SK-N-MC (cell line): ENCODE results near the gene TTC5.
"Not testable (repeated sequence)": the region's sequence is repeated elsewhere in the genome, so short reads cannot be mapped to it uniquely, and the experiment has no call there.

ENCODE experiments used
- DNase-seq: peaks from one replicate; pipeline ENCODE4 v3.0.0-alpha.2; 2011; ENCODE audit warnings: low read depth, low spot score
- H3K27ac ChIP-seq: fragments of 200-600 bp; sonication (generic); 2 replicates; pipeline ENCODE4 v1.5.1; 2016; ENCODE audit warnings: mixed run types
- H3K36me3 ChIP-seq: fragments of 200-600 bp; sonication (generic); 2 replicates; pipeline ENCODE4 v1.6.1; 2017; ENCODE audit warnings: antibody characterized with exemption, low read length, mixed read lengths; ENCODE audit not compliant: insufficient read depth
- H3K4me3 ChIP-seq: fragments of 200-600 bp; sonication (generic); 2 replicates; pipeline ENCODE4 v1.5.1; 2016
- H3K9ac ChIP-seq: fragments of 200-600 bp; sonication (generic); 2 replicates; pipeline ENCODE4 v1.8.0; 2017; ENCODE audit warnings: mixed run types, mixed read lengths; ENCODE audit not compliant: insufficient read length
- H3K9me3 ChIP-seq: fragments of 200-600 bp; sonication (generic); 2 replicates; pipeline ENCODE4 v1.6.1; 2017; ENCODE audit warnings: low read depth, mild to moderate bottlenecking, antibody characterized with exemption, low read length, moderate library complexity, mixed read lengths
- EZH2 ChIP-seq: fragments of 200-600 bp; sonication (generic); IDR thresholded peaks from one replicate; pipeline ENCODE4 v1.6.1; 2017; ENCODE audit warnings: antibody characterized with exemption
- FOXP2 ChIP-seq: optimal IDR thresholded peaks from 2 replicates; pipeline ENCODE3; 2011; ENCODE audit warnings: mild to moderate bottlenecking, moderate library complexity; ENCODE audit not compliant: insufficient read depth; ENCODE audit errors: extremely low read length, control extremely low read depth
- POLR2AphosphoS5 ChIP-seq: IDR thresholded peaks from 2 replicates; pipeline ENCODE4 v1.6.1; 2012; ENCODE audit warnings: mild to moderate bottlenecking, low read depth, low read length, borderline replicate concordance

TTC5 gene

GRCh38 chr14:20278414-20278813 is 27.3 kb downstream of the TTC5 start:
- TF ChIP-seq FOXP2 (no peak), POLR2AphosphoS5 (no peak), EZH2 (no peak)
- H3K36me3 ChIP-seq, result no peaks in the 10 kb centered on the region; the same call in 1 of the 2 replicates

GRCh38 chr14:20277409-20277808 is 28.3 kb downstream of the TTC5 start:
- Histone ChIP-seq H3K27ac (no peak overlapping the region), H3K9me3 (no peaks in the 10 kb centered on the region; the same call in 1 of the 2 replicates), H3K4me3 (no peak overlapping the region), H3K36me3 (no peaks in the 10 kb centered on the region; the same call in 1 of the 2 replicates), H3K9ac (no peak overlapping the region)
- DNase-seq, result no peak
- no peak for TF ChIP-seq EZH2
- TF ChIP-seq FOXP2, result no peak
- no peak for TF ChIP-seq POLR2AphosphoS5

More at GRCh38 chr14:20278414-20278813, 27.3 kb downstream of the TTC5 start:
- no peak overlapping the region for H3K9ac ChIP-seq
- no peaks in the 10 kb centered on the region; the same call in 1 of the 2 replicates for H3K9me3 ChIP-seq
- H3K4me3 ChIP-seq, result no peak overlapping the region
- no peak overlapping the region for H3K27ac ChIP-seq
- DNase-seq, result no peak

GRCh38 chr14:20274062-20274461 is 31.7 kb downstream of the TTC5 start:
- H3K9ac ChIP-seq, result no peak overlapping the region
- no peak overlapping the region for H3K27ac ChIP-seq
- TF ChIP-seq POLR2AphosphoS5 (no peak), EZH2 (no peak), FOXP2 (no peak)
- no peak for DNase-seq
- no peaks in the 10 kb centered on the region; the same call in 1 of the 2 replicates for H3K9me3 ChIP-seq
- H3K36me3 ChIP-seq, result no peaks in the 10 kb centered on the region
- H3K4me3 ChIP-seq, result no peak overlapping the region

- H3K9ac ChIP-seq, H3K36me3 ChIP-seq, H3K9me3 ChIP-seq, H3K27ac ChIP-seq, DNase-seq, H3K4me3 ChIP-seq: not testable (repeated sequence)
These were observed 41.4 kb downstream of the TTC5 start for GRCh38 chr14:20264361-20264760.

- Histone ChIP-seq H3K9ac (peak overlapping the region; percentile 4), H3K27ac (peak overlapping the region; percentile 63), H3K36me3 (no peaks in the 10 kb centered on the region), H3K4me3 (peak overlapping the region; percentile 14; the same call in 1 of the 2 replicates), H3K9me3 (no peaks in the 10 kb centered on the region)
- TF ChIP-seq POLR2AphosphoS5, result no peak
- no peak for TF ChIP-seq EZH2
- TF ChIP-seq FOXP2, result no peak
- DNase-seq, result peak; percentile 32
These were observed 43.1 kb downstream of the TTC5 start for GRCh38 chr14:20262642-20263128.

- H3K4me3 ChIP-seq, result no peak overlapping the region
- no peak overlapping the region for H3K27ac ChIP-seq
- H3K9ac ChIP-seq, result no peak overlapping the region
- no peak for TF ChIP-seq POLR2AphosphoS5
- TF ChIP-seq EZH2, result no peak
- TF ChIP-seq FOXP2, result no peak
- H3K36me3 ChIP-seq, result no peaks in the 10 kb centered on the region
- H3K9me3 ChIP-seq, result no peaks in the 10 kb centered on the region
- no peak for DNase-seq
These were observed 58.0 kb downstream of the TTC5 start for GRCh38 chr14:20247646-20248246.
